Smooth muscle cell (in vitro differentiated cells): ENCODE measurements around the gene NPHP4. TPM values are rescaled to one million over a fixed set of nuclear protein-coding genes. Genes with fewer than 3 reads are reported as not detected.

Experiments used
- DNase-seq: peaks from one replicate; lab custom pipeline; 2025; ENCODE audit not compliant: unreplicated experiment; lab: John Stamatoyannopoulos, UW
- H2AFZ ChIP-seq: fragments of 200-600 bp; sonication (generic); 2 replicates; pipeline ENCODE4 v1.6.0; 2016; ENCODE audit warnings: antibody characterized with exemption, low read depth, mild to moderate bottlenecking
- H3F3A ChIP-seq: fragments of 200-600 bp; sonication (generic); 2 replicates; pipeline ENCODE4 v1.6.0; 2017; ENCODE audit warnings: antibody characterized with exemption, low read depth
- H3K27ac ChIP-seq: fragments of 200-600 bp; sonication (generic); 2 replicates; pipeline ENCODE4 v1.5.1; 2016; ENCODE audit warnings: low read depth, mild to moderate bottlenecking
- H3K27me3 ChIP-seq: fragments of 200-600 bp; sonication (generic); 2 replicates; pipeline ENCODE4 v1.6.1; 2016; ENCODE audit warnings: low read depth, mild to moderate bottlenecking
- H3K36me3 ChIP-seq: fragments of 200-600 bp; sonication (generic); 2 replicates; pipeline ENCODE4 v1.5.1; 2016; ENCODE audit warnings: low read depth
- H3K4me1 ChIP-seq: fragments of 200-600 bp; sonication (generic); 2 replicates; pipeline ENCODE4 v1.5.1; 2016; ENCODE audit warnings: low read depth
- H3K4me2 ChIP-seq: fragments of 200-600 bp; sonication (generic); 2 replicates; pipeline ENCODE4 v1.6.0; 2016; ENCODE audit warnings: mild to moderate bottlenecking
- H3K4me3 ChIP-seq: fragments of 200-600 bp; sonication (generic); 2 replicates; pipeline ENCODE4 v1.5.1; 2016; ENCODE audit warnings: mild to moderate bottlenecking
- H3K79me2 ChIP-seq: fragments of 200-600 bp; sonication (generic); 2 replicates; pipeline ENCODE4 v1.6.0; 2016; ENCODE audit warnings: low read depth, mild to moderate bottlenecking
- H3K9ac ChIP-seq: fragments of 200-600 bp; sonication (generic); 2 replicates; pipeline ENCODE4 v1.6.0; 2016; ENCODE audit warnings: low read depth
- H3K9me3 ChIP-seq: fragments of 200-600 bp; sonication (generic); replicated peaks from 2 replicates; pipeline ENCODE4 v1.5.1; 2016; ENCODE audit warnings: low read depth
- H4K20me1 ChIP-seq: fragments of 200-600 bp; sonication (generic); 2 replicates; pipeline ENCODE4 v1.6.0; 2016; ENCODE audit warnings: low read depth
- CTCF ChIP-seq: fragments of 200-600 bp; sonication (generic); IDR thresholded peaks from 2 replicates; pipeline ENCODE4 v1.5.1; 2017; ENCODE audit warnings: borderline replicate concordance, mild to moderate bottlenecking, antibody characterized with exemption; ENCODE audit not compliant: insufficient read depth, poor library complexity, severe bottlenecking
- WGBS: methylation state at CpG from one replicate; pipeline ENCODE4 v1.1.7; 2016; ENCODE audit warnings: low lambda C conversion rate; 5-methylcytosine and 5-hydroxymethylcytosine counted together
- polyA plus RNA-seq: library from polyadenylated mRNA; unstranded; fragments of >200 nt; fragmentation: Nextera tagmentation; extraction: Ambion mirVana; gene quantifications from 2 replicates; pipeline ENCODE4 v1.2.1, GENCODE V29; 2016
- total RNA-seq: library from RNA; depleted of rRNA; stranded (reverse); fragments of >200 nt; gene quantifications from 2 replicates; pipeline ENCODE4 v1.2.3, GENCODE V29; 2014

The NPHP4 gene
- total and polyA plus RNA-seq, 2 experiments from 2014 or later: 5.4 to 8.4 TPM

- Histone ChIP-seq H4K20me1 (peaks cover 47% of the 10 kb centered on the region), H3K4me1 (no peaks in the 10 kb centered on the region), H3K27me3 (no peaks in the 10 kb centered on the region), H3K36me3 (no peaks in the 10 kb centered on the region), H3K4me2 (no peak overlapping the region), H3K9me3 (no peaks in the 10 kb centered on the region), H2AFZ (no peak overlapping the region), H3K79me2 (no peaks in the 10 kb centered on the region), H3K4me3 (no peak overlapping the region), H3K27ac (no peak overlapping the region), H3F3A (no peaks in the 10 kb centered on the region), H3K9ac (no peak overlapping the region)
- WGBS: 83% methylated on average over 13 of the region's 13 CpGs
- no peak for TF ChIP-seq CTCF
- no peak for DNase-seq
Measured at GRCh38 chr1:5970610-5971273, 21.5 kb downstream of the NPHP4 start.

- Histone ChIP-seq H3K27me3 (no peaks in the 10 kb centered on the region), H3K9ac (no peak overlapping the region), H3K79me2 (no peaks in the 10 kb centered on the region), H3K27ac (no peak overlapping the region), H3K4me2 (no peak overlapping the region), H2AFZ (no peak overlapping the region), H3F3A (no peaks in the 10 kb centered on the region), H3K36me3 (no peaks in the 10 kb centered on the region), H3K4me1 (no peaks in the 10 kb centered on the region), H4K20me1 (peaks cover 41% of the 10 kb centered on the region), H3K4me3 (no peak overlapping the region), H3K9me3 (no peaks in the 10 kb centered on the region)
- WGBS: 96% methylated on average over 10 of the region's 10 CpGs
- no peak for TF ChIP-seq CTCF
- DNase-seq: no peak
Measured at GRCh38 chr1:5969168-5969567, 23.1 kb downstream of the NPHP4 start.

GRCh38 chr1:5968161-5968736 is 24.0 kb downstream of the NPHP4 start:
- no peak overlapping the region for H2AFZ ChIP-seq
- H4K20me1 ChIP-seq: peaks cover 44% of the 10 kb centered on the region
- no peaks in the 10 kb centered on the region for H3F3A ChIP-seq
- no peaks in the 10 kb centered on the region for H3K27me3 ChIP-seq
- TF ChIP-seq CTCF: no peak
- DNase-seq: no peak
- no peaks in the 10 kb centered on the region for H3K9me3 ChIP-seq
- no peaks in the 10 kb centered on the region for H3K4me1 ChIP-seq
- H3K4me2 ChIP-seq: no peak overlapping the region
- no peak overlapping the region for H3K9ac ChIP-seq
- 85% methylated on average over 11 of the region's 11 CpGs for WGBS
- no peaks in the 10 kb centered on the region for H3K36me3 ChIP-seq
- H3K27ac ChIP-seq: no peak overlapping the region
- no peaks in the 10 kb centered on the region for H3K79me2 ChIP-seq
- no peak overlapping the region for H3K4me3 ChIP-seq
